Neural progenitor cell (in vitro differentiated cells): ENCODE data around the gene SLC2A13.

Experiments used
- CTCF ChIP-seq: fragments of 200-600 bp; sonication (generic); IDR thresholded peaks from 2 replicates; pipeline ENCODE4 v1.5.1; 2017; ENCODE audit warnings: antibody characterized with exemption, mild to moderate bottlenecking
- EZH2 ChIP-seq: fragments of 200-600 bp; sonication (generic); IDR thresholded peaks from 2 replicates; pipeline ENCODE4 v1.6.1; 2017; ENCODE audit warnings: antibody characterized with exemption, mild to moderate bottlenecking, moderate library complexity
- EZH2phosphoT487 ChIP-seq: fragments of 200-600 bp; sonication (generic); IDR thresholded peaks from 2 replicates; pipeline ENCODE4 v1.6.1; 2017; ENCODE audit warnings: antibody characterized with exemption

DNA sequence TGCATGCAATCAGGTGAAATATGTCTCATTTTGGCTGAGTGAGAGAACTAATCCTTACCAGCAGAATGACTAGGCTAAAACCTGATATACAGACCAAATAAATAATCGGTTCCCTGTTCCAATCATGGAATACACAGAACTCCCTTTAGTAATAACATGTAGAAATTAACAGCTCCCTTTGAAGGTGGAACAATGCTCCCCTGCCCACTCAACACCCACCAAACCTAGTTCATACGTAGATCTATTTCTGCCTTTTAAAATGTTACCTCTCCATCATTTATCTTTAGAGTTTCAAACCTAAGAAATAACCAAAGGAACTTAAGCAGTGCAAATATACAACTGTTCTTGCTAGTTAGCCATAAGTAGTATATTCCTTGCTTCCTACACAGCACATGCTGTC is 332.6 kb downstream of the SLC2A13 start:
- TF ChIP-seq CTCF (no peak), EZH2phosphoT487 (no peak), EZH2 (no peak)
